GM21381 (cell line): ENCODE data around the gene CDC27.
"Not testable (repeated sequence)": the region's sequence is repeated elsewhere in the genome, so short reads cannot be mapped to it uniquely, and the experiment has no call there.

Experiments
- ATAC-seq: cut with Tn5 transposase; IDR thresholded peaks from one replicate; pipeline ENCODE4 v1.9.1; 2021; ENCODE audit warnings: mild to moderate bottlenecking, moderate library complexity; ENCODE audit not compliant: unreplicated experiment

CDC27 gene

GRCh38 chr17:47219621-47220475 is 30.8 kb upstream of the CDC27 start:
- ATAC-seq: no peak

DNA sequence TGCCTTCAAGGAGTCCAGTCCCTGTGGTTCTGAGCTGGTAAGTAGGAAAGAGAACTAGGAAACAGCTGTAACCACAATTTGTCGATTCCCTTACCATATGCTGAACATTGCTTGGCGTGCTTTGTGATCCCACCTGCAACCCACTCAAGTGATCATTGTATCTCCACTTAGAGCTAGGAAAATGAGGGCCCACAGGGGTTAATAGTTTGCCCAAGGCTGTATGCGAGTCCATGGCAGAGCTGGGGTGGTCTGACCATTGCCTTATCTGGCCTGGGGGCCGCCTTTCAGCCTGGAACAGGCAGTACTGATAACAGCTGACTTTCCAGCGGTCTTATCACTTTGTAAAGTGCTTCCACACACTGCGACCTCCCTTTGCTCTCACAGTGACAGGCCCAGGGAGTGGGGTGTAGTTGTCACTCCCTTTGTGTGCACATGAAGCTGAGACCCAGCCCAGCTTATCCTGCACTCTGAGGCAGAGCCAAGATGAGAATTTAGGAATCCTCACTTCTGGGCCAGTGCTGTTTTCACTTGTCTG is 29.9 kb upstream of the CDC27 start:
- no peak for ATAC-seq

DNA sequence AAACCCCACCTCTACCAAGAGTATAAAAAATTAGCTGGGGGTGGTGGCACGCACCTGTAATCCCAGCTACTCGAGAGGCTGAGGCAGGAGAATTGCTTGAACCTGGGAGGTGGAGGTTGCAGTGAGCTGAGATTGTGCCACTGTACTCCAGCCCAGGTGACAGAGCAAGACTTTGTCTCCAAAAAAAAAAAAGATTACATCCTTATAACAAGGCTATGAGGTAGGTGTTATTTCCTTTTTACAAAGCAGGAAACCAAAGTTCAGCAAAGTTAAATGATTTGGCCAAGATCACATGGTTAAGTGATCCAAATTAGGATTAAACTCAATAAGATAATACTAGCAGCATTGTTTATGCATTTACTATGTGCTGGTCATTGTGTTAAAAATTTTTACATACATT is 28.2 kb upstream of the CDC27 start:
- ATAC-seq: not testable (repeated sequence)

- not testable (repeated sequence) for ATAC-seq
Observed at GRCh38 chr17:47216821-47217220, 27.7 kb upstream of the CDC27 start.

- ATAC-seq: no peak
Observed at GRCh38 chr17:47214931-47215330, 25.8 kb upstream of the CDC27 start.

- no peak for ATAC-seq
Observed at GRCh38 chr17:47213540-47213939, 24.4 kb upstream of the CDC27 start.

- no peak for ATAC-seq
Observed at GRCh38 chr17:47212458-47212857, 23.4 kb upstream of the CDC27 start.

DNA sequence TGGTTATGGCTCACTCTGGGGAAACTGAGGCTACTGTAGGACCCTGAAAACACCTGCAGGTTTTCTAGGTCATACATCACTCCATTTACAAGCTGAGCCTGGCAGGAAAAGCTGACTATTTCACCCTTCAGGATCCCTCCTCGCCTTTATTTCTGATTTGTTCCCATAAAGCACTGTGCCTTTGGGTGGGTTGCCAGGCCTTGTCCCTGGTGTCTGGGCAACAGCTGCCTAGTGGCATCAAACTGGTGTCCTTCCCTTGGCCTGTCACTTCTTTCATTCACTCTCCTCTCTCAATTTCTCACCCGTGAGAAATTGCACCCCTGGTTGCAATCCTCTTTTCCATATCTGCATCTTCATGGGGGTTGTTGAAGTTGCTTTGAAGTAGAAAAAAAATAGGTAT is 21.7 kb upstream of the CDC27 start:
- ATAC-seq: no peak

GRCh38 chr17:47210105-47210504 is 21.0 kb upstream of the CDC27 start:
- no peak for ATAC-seq

- ATAC-seq: no peak
Observed at GRCh38 chr17:47209499-47209898, 20.4 kb upstream of the CDC27 start.

DNA sequence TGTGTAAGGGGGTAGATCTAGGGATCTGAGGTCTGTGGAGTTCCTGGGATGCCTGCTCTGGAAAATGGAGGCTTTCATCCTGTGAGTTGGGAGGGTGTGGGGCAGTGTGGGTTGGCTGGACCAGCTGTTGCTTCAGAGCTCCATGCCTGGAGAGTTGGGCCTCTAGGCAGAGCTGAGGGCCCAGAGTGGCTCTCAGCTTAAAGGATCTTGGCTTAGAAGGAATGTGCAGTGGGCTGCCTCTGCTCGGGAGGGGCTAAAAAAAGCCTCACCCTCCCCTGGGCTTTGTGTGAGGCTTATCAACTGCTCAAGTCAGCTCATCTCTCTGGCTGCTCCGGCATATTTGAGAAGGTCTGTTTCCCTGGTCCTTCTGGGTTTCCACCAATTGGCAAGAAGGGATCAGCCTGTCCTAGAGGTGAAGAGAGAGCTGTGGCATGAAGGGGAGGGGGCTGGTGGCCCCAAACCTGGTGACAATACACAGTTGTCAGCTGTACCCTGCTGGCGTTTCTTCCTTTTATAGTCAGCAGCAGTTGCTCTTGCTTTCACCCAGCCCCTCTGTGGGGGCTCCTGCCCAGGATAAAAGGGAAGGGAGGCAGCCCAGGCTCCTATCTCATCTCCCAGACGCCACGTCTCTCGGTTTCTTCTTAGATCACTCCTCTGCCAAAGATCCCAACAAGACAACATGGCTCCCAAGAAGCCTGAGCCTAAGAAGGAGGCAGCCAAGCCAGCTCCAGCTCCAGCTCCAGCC is 19.8 kb upstream of the CDC27 start, which contains the start of gene MYL4:
Gene MYL4 (plus strand): TSS at position 605 of the 745 bp plus-strand sequence. CDS start 75 bp downstream, at position 680.
- no peak for ATAC-seq

DNA sequence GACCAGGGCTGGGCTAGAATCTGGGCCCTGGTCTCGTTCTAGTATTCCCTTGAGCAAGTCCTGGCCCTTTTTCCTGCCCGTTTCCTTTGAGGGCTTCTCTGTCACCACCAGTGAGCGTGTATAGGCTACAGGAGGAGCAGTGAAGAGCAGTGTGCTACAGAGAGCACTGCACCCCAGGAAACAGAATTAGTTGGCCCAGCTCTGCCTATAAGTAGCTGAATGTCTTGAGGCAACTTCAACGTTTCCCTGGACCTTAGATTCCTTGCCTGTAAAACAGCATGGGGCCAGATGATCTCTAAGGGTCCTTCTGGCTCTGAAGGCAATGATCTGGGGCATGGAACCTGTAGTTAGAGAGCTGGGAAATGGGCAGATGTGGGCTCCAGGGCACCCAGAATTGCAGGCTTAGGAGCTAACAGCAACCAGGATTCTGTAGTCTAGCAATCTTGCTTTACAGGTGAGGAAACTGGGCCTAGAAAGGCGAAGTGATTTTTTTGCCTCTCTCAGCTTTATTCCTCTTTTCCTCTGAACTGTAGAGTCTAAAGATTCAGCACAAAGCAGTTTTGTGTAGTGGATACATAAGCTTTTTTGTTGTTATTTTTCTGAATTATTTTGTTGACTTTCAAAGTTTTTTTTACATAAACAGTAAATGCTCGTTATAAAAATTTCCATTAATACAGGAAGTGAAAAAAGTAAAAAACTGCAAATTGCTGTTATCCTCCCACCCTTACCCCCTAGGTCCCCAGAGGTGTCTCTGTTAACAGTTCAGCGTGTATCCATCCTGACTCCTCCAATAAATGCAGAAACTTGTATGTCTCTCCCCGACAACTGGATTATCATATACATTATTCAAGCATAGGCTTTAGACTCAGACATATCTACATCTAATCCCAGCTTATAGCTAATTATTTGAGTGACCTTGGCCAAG is 18.3 kb upstream of the CDC27 start:
- no peak for ATAC-seq

DNA sequence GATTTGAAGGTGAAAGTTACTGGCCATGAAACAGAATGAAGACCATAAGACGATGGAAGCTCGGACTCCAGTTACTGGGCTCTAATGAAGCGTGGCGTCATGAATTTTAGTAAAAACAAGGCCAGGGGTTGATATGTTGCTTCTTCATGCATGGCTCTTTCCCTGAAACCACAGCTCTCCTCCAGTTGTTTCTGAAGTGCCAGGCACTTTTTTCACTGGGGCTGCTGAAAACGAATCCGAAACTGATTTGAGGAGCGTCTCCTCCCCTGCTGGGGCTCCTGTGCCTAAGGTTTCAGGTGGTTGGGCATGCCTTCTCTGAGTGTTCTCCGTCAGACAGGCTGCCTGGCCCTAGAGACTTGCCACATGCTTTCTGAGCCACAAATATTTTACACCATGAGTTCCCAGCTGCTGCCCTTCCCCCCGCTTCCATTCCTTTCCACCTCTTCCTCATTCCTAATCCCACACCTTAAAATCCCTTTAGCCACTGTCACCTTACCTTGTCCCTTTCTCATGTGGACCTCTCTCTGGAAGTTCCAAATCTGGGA is 16.4 kb upstream of the CDC27 start:
- peak; percentile 44 for ATAC-seq

- peak; percentile 50 for ATAC-seq
Observed at GRCh38 chr17:47204722-47205418, 15.8 kb upstream of the CDC27 start.

- ATAC-seq: no peak
Observed at GRCh38 chr17:47203984-47204721, 15.1 kb upstream of the CDC27 start.

- ATAC-seq: no peak
Observed at GRCh38 chr17:47201166-47201565, 12.1 kb upstream of the CDC27 start.

GRCh38 chr17:47200325-47200664 is 11.2 kb upstream of the CDC27 start:
- no peak for ATAC-seq

- no peak for ATAC-seq
Observed at GRCh38 chr17:47199627-47200324, 10.7 kb upstream of the CDC27 start.

DNA sequence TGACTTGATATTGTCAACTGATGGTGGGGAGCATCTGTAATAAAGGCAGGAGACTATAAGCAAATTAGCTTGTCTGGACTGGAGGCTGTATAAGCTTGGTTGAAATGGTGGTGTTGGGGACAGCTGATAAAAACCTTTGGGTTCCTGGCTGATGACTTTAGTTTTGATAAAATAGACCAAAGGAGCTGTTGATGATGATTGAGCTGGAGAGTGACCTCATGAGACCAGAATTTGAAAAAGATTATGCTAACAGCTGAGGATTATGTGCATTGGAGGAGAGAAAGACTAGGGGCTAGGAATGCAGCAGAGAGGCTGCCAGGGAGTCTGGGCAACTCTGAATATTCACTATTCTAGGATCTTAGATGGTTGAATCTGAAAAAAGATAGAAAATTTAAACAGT is 8.7 kb upstream of the CDC27 start:
- no peak for ATAC-seq
